SK-N-SH (cell line): ENCODE measurements around the gene BEND4. TPM values are rescaled to one million over a fixed set of nuclear protein-coding genes. Genes with fewer than 3 reads are reported as not detected.

Experiments
- CTCF ChIA-PET: fragments of 300-600, 350-600 bp; formaldehyde crosslinking; extraction: SDS; loops from one replicate; lab custom pipeline; 2021; lab: Yijun Ruan, JAX
- POLR2A ChIA-PET: fragments of 350-600 bp; sonication (Branson Sonifier 250); formaldehyde crosslinking; extraction: SDS; loops from one replicate; lab custom pipeline; 2020; ENCODE audit warnings: antibody characterized with exemption, inconsistent platforms; lab: Yijun Ruan, JAX
- DNase-seq: peaks from one replicate; pipeline ENCODE4 v3.0.0; 2012
- H2AFZ ChIP-seq: fragments of 200-600 bp; sonication (generic); 2 replicates; pipeline ENCODE4 v1.8.1; 2016; ENCODE audit warnings: antibody characterized with exemption, mild to moderate bottlenecking, low read depth
- H3F3A ChIP-seq: fragments of 200-600 bp; sonication (generic); replicated peaks from 2 replicates; pipeline ENCODE3; 2016; ENCODE audit warnings: antibody characterized with exemption, mild to moderate bottlenecking; ENCODE audit not compliant: insufficient read depth
- H3K27ac ChIP-seq, 2 experiments: fragments of 200-500 bp in 1 of 2; fragments of 200-600 bp in 1 of 2; sonication (Bioruptor generic) in 1 of 2; sonication (generic), shearing (Covaris generic) in 1 of 2; 2 replicates each; pipeline versions ENCODE4 v1.5.1 to v1.6.1; 2014 to 2016; ENCODE audit warnings: low read depth in 2 of 2, inconsistent platforms in 1 of 2, low read length in 1 of 2, mild to moderate bottlenecking in 1 of 2, mixed read lengths in 1 of 2
- H3K27me3 ChIP-seq: fragments of 200-600 bp; sonication (generic), shearing (Covaris generic); 2 replicates; pipeline ENCODE4 v1.6.1; 2016; ENCODE audit warnings: mixed run types; ENCODE audit not compliant: insufficient read depth
- H3K36me3 ChIP-seq, 2 experiments: fragments of 200-500 bp in 1 of 2; fragments of 200-600 bp in 1 of 2; sonication (Bioruptor generic) in 1 of 2; sonication (generic) in 1 of 2; replicated peaks in 1 of 2; 2 replicates each; pipeline versions ENCODE3 to v1.5.1; 2014 to 2016; ENCODE audit warnings: low read length in 1 of 2, mild to moderate bottlenecking in 1 of 2; ENCODE audit not compliant: insufficient read depth in 2 of 2, control insufficient read depth in 1 of 2
- H3K4me1 ChIP-seq, 2 experiments: fragments of 200-500 bp in 1 of 2; fragments of 200-600 bp in 1 of 2; sonication (Bioruptor generic) in 1 of 2; sonication (generic), shearing (Covaris generic) in 1 of 2; 2 replicates each; pipeline versions ENCODE4 v1.5.1 to v1.6.1; 2014 to 2016; ENCODE audit warnings: low read depth in 1 of 2, low read length in 1 of 2, mixed run types in 1 of 2; ENCODE audit not compliant: insufficient read depth in 2 of 2, control insufficient read depth in 1 of 2
- H3K4me2 ChIP-seq: fragments of 200-600 bp; sonication (generic), shearing (Covaris generic); 2 replicates; pipeline ENCODE4 v1.6.1; 2017; ENCODE audit warnings: mixed run types
- H3K4me3 ChIP-seq, 2 experiments: fragments of 200-500 bp in 1 of 2; fragments of 200-600 bp in 1 of 2; sonication (Bioruptor generic) in 1 of 2; sonication (generic), shearing (Covaris generic) in 1 of 2; 2 replicates each; pipeline versions ENCODE4 v1.5.1 to v1.8.1; 2014 to 2016; ENCODE audit warnings: low read depth in 2 of 2, inconsistent platforms in 1 of 2, low read length in 1 of 2, mild to moderate bottlenecking in 1 of 2, mixed read lengths in 1 of 2, moderate library complexity in 1 of 2
- H3K79me2 ChIP-seq: fragments of 200-600 bp; sonication (generic); 2 replicates; pipeline ENCODE4 v1.8.1; 2017; ENCODE audit warnings: mild to moderate bottlenecking; ENCODE audit not compliant: insufficient read depth
- H3K9ac ChIP-seq: fragments of 200-600 bp; sonication (generic); 2 replicates; pipeline ENCODE4 v1.6.1; 2017; ENCODE audit warnings: mixed run types
- H3K9me2 ChIP-seq: fragments of 200-600 bp; sonication (generic); 2 replicates; pipeline ENCODE4 v1.6.1; 2017; ENCODE audit warnings: mixed run types
- H3K9me3 ChIP-seq: fragments of 200-600 bp; sonication (generic); 2 replicates; pipeline ENCODE4 v1.6.1; 2017; ENCODE audit warnings: mixed run types, mild to moderate bottlenecking, moderate library complexity
- H4K20me1 ChIP-seq: fragments of 200-600 bp; sonication (generic); 2 replicates; pipeline ENCODE4 v1.6.1; 2017; ENCODE audit warnings: mild to moderate bottlenecking, mixed run types; ENCODE audit not compliant: insufficient read depth
- CHD2 ChIP-seq: fragments of 150-350 bp; IDR thresholded peaks from 2 replicates; pipeline ENCODE4 v1.6.1; 2018; ENCODE audit warnings: low read length; ENCODE audit not compliant: partially characterized antibody
- CTCF ChIP-seq: fragments of 200-600 bp; sonication (generic); IDR thresholded peaks from 2 replicates; pipeline ENCODE4 v1.6.1; 2017; ENCODE audit warnings: antibody characterized with exemption, mild to moderate bottlenecking, moderate library complexity
- ELF1 ChIP-seq: IDR thresholded peaks from 2 replicates; pipeline ENCODE4 v1.4.0; 2012
- EP300 ChIP-seq, 2 experiments: IDR thresholded peaks; 2 replicates each; pipeline versions ENCODE4 v1.4.0 to v1.6.1; 2012; ENCODE audit warnings: borderline replicate concordance in 1 of 2, low read depth in 1 of 2, low read length in 1 of 2
- FOXJ3 ChIP-seq: sonication (generic); formaldehyde crosslinking; IDR thresholded peaks from 2 replicates; pipeline ENCODE4 v1.5.1; 2020; ENCODE audit warnings: mild to moderate bottlenecking, missing genetic modification reagents
- GABPA ChIP-seq: IDR thresholded peaks from 2 replicates; pipeline ENCODE4 v1.4.0; 2012; ENCODE audit warnings: low read depth, mild to moderate bottlenecking
- IRF3 ChIP-seq: fragments of 150-350 bp; IDR thresholded peaks from 2 replicates; pipeline ENCODE4 v1.6.1; 2016; ENCODE audit warnings: mild to moderate bottlenecking, low read depth, low read length
- JUND ChIP-seq: IDR thresholded peaks from 2 replicates; pipeline ENCODE4 v1.4.0; 2012
- MAX ChIP-seq: IDR thresholded peaks from 2 replicates; pipeline ENCODE4 v1.4.0; 2012; ENCODE audit warnings: low read depth
- NRF1 ChIP-seq: IDR thresholded peaks from 2 replicates; pipeline ENCODE4 v1.6.1; 2012; ENCODE audit warnings: low read depth, mild to moderate bottlenecking, low read length
- RAD21 ChIP-seq: IDR thresholded peaks from 2 replicates; pipeline ENCODE4 v1.6.1; 2012; ENCODE audit warnings: mild to moderate bottlenecking, low read length
- REST ChIP-seq: IDR thresholded peaks from 2 replicates; pipeline ENCODE4 v1.6.1; 2012; ENCODE audit warnings: mild to moderate bottlenecking, low read depth, low read length, moderate library complexity
- RXRA ChIP-seq: IDR thresholded peaks from 2 replicates; pipeline ENCODE4 v1.4.0; 2012; ENCODE audit warnings: low read depth, mild to moderate bottlenecking, borderline replicate concordance
- SIN3A ChIP-seq: IDR thresholded peaks from 2 replicates; pipeline ENCODE4 v1.6.1; 2012; ENCODE audit warnings: low read depth, mild to moderate bottlenecking, low read length, moderate library complexity, borderline replicate concordance
- TCF12 ChIP-seq: IDR thresholded peaks from 2 replicates; pipeline ENCODE4 v1.4.0; 2012
- TEAD4 ChIP-seq: IDR thresholded peaks from 2 replicates; pipeline ENCODE4 v1.4.0; 2012; ENCODE audit warnings: mild to moderate bottlenecking, borderline replicate concordance; ENCODE audit not compliant: insufficient read depth
- USF1 ChIP-seq: IDR thresholded peaks from 2 replicates; pipeline ENCODE4 v1.4.0; 2012; ENCODE audit warnings: low read depth, borderline replicate concordance
- WGBS: methylation state at CpG from one replicate; pipeline ENCODE4 v1.1.6; 2017; ENCODE audit warnings: low lambda C conversion rate; 5-methylcytosine and 5-hydroxymethylcytosine counted together
- polyA plus RNA-seq, 3 experiments: library from polyadenylated mRNA; depleted of rRNA; stranded (reverse); fragments of >200 nt; gene quantifications; 2 replicates each; pipeline ENCODE4 v1.2.3, GENCODE V29; 2012
- TF ChIP-seq, protein P1 (sequence below): IDR thresholded peaks from 2 replicates; pipeline ENCODE4 v1.4.0; 2012; ENCODE audit warnings: low read depth, borderline replicate concordance

BEND4 gene
- polyA plus RNA-seq, 1 of the 3 experiments (the other 2 are of a cell fraction): 0.02 TPM

- Histone ChIP-seq H2AFZ (no peak overlapping the region), H3K4me2 (no peak overlapping the region), H3F3A (no peaks in the 10 kb centered on the region), H3K79me2 (no peaks in the 10 kb centered on the region), H3K36me3 (no peaks in the 10 kb centered on the region), H3K4me3 (no peak overlapping the region), H3K4me1 (no peaks in the 10 kb centered on the region), H3K27me3 (no peaks in the 10 kb centered on the region), H3K27ac (no peak overlapping the region), H3K9me2 (no peaks in the 10 kb centered on the region), H4K20me1 (no peaks in the 10 kb centered on the region), H3K9ac (no peak overlapping the region), H3K9me3 (no peaks in the 10 kb centered on the region)
- no peak for DNase-seq
- CTCF ChIA-PET: interaction anchor here (1.1 kb wide), 1 partner anchor 16 kb away, joined by 3 read pairs; no protein-coding TSS in a partner anchor
- 42% methylated on average over 3 of the region's 3 CpGs for WGBS
- POLR2A ChIA-PET: no interaction called here
- TF ChIP-seq IRF3 (no peak), SIN3A (no peak), REST (no peak), MAX (no peak), CTCF (no peak), JUND (no peak), TCF12 (no peak), CHD2 (no peak), RXRA (no peak), NRF1 (no peak), RAD21 (no peak), ELF1 (no peak), TEAD4 (no peak), EP300 (IDR thresholded peaks at IDR 0.05; ENCODE audit: borderline replicate concordance in 1 of 2, low read depth in 1 of 2, low read length in 1 of 2) (no peak), GABPA (no peak), FOXJ3 (CRISPR knock-in tag) (no peak), USF1 (no peak)
- TF ChIP-seq, protein P1, sequence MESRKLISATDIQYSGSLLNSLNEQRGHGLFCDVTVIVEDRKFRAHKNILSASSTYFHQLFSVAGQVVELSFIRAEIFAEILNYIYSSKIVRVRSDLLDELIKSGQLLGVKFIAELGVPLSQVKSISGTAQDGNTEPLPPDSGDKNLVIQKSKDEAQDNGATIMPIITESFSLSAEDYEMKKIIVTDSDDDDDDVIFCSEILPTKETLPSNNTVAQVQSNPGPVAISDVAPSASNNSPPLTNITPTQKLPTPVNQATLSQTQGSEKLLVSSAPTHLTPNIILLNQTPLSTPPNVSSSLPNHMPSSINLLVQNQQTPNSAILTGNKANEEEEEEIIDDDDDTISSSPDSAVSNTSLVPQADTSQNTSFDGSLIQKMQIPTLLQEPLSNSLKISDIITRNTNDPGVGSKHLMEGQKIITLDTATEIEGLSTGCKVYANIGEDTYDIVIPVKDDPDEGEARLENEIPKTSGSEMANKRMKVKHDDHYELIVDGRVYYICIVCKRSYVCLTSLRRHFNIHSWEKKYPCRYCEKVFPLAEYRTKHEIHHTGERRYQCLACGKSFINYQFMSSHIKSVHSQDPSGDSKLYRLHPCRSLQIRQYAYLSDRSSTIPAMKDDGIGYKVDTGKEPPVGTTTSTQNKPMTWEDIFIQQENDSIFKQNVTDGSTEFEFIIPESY: no peak
Observed at GRCh38 chr4:42136371-42136770, 16.1 kb downstream of the BEND4 start.
